Measurements from ENCODE around the gene AMZ1. TPM values are rescaled to one million over a fixed set of nuclear protein-coding genes. Genes with fewer than 3 reads are reported as not detected.

AMZ1 gene
- polyA plus RNA-seq, 2 donors, result 0.10 to 0.11 TPM

DNA sequence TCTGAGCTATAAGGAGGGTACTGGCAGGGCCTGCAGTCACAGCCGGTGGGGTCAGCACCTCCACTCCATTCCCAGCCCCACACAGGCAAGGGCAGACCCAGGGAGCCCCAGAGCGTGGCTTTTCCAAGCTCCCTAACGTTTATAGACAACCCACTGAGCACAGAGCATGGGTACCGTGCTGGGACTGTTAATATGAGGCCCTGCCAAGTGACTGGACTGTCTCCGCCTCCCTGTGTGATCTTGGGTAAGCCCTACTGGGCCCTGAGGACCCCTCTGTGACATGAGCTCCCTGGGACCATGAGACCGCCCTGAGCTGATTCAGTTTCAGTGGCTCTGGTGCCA, 43.8 kb upstream of the AMZ1 start:
- WGBS, 2 donors, result 82 to 84% methylated on average over 6 of the region's 6 CpGs
- Histone ChIP-seq H3K27me3 (ENCODE audit: control insufficient read depth in 1 of 2, insufficient read depth in 2 of 2, low read length in 2 of 2) (no peaks in the 10 kb centered on the region), H3K36me3 (ENCODE audit: control insufficient read depth in 2 of 2, insufficient read depth in 2 of 2, low read length in 1 of 2) (peaks cover 0 to 6% of the 10 kb centered on the region in 2 donors), H3K9me3 (ENCODE audit: control insufficient read depth in 2 of 2, insufficient read depth in 1 of 2, low read depth in 1 of 2, low read length in 1 of 2) (peaks cover 0 to 2% of the 10 kb centered on the region in 2 donors), H3K4me1 (ENCODE audit: control insufficient read depth in 2 of 2, insufficient read depth in 2 of 2, low read length in 1 of 2) (peaks cover 13 to 25% of the 10 kb centered on the region in 2 donors), H3K4me3 (ENCODE audit: low read depth in 1 of 2, low read length in 2 of 2) (no peak overlapping the region), H3K27ac (ENCODE audit: low read depth in 2 of 2, low read length in 1 of 2) (no peak overlapping the region)

- peaks cover 0 to 6% of the 10 kb centered on the region in 2 donors for H3K36me3 ChIP-seq (ENCODE audit: control insufficient read depth in 2 of 2, insufficient read depth in 2 of 2, low read length in 1 of 2)
- H3K27me3 ChIP-seq (ENCODE audit: control insufficient read depth in 1 of 2, insufficient read depth in 2 of 2, low read length in 2 of 2), result no peaks in the 10 kb centered on the region
- peaks cover 0 to 2% of the 10 kb centered on the region in 2 donors for H3K9me3 ChIP-seq (ENCODE audit: control insufficient read depth in 2 of 2, insufficient read depth in 1 of 2, low read depth in 1 of 2, low read length in 1 of 2)
- H3K4me3 ChIP-seq (ENCODE audit: low read depth in 1 of 2, low read length in 2 of 2), result no peak overlapping the region
- H3K4me1 ChIP-seq (ENCODE audit: control insufficient read depth in 2 of 2, insufficient read depth in 2 of 2, low read length in 1 of 2), result peaks cover 13 to 25% of the 10 kb centered on the region in 2 donors
- no peak overlapping the region for H3K27ac ChIP-seq (ENCODE audit: low read depth in 2 of 2, low read length in 1 of 2)
- 73 to 84% methylated on average over 18 of the region's 18 CpGs for WGBS, 2 donors
Measured at GRCh38 chr7:2644562-2645273, 43.3 kb upstream of the AMZ1 start.

- Histone ChIP-seq H3K4me1 (ENCODE audit: control insufficient read depth in 2 of 2, insufficient read depth in 2 of 2, low read length in 1 of 2) (peaks cover 13 to 23% of the 10 kb centered on the region in 2 donors), H3K36me3 (ENCODE audit: control insufficient read depth in 2 of 2, insufficient read depth in 2 of 2, low read length in 1 of 2) (peaks cover 0 to 6% of the 10 kb centered on the region in 2 donors), H3K27me3 (ENCODE audit: control insufficient read depth in 1 of 2, insufficient read depth in 2 of 2, low read length in 2 of 2) (no peaks in the 10 kb centered on the region), H3K4me3 (ENCODE audit: low read depth in 1 of 2, low read length in 2 of 2) (no peak overlapping the region), H3K9me3 (ENCODE audit: control insufficient read depth in 2 of 2, insufficient read depth in 1 of 2, low read depth in 1 of 2, low read length in 1 of 2) (peaks cover 0 to 2% of the 10 kb centered on the region in 2 donors), H3K27ac (ENCODE audit: low read depth in 2 of 2, low read length in 1 of 2) (no peak overlapping the region)
- 65 to 69% methylated on average over 14 of the region's 14 CpGs for WGBS, 2 donors
Measured at GRCh38 chr7:2645274-2645868, 42.6 kb upstream of the AMZ1 start.

DNA sequence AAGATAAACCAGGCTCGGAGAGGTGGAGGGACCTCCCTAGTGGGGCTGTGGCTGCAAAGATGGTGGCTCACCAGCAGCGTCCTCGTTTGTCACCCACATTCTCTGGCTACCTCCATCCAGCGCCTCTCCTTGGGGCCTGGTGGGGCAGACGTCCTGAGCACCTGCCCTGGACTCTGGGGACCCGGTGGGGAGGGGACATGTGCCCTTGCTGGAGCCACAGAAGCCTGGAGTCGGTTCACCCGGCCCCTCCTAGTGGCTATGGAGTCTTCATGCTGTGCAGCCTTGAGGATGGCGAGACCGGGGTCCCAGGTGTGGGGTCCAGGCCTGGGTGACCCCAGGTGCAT, 41.7 kb upstream of the AMZ1 start:
- Histone ChIP-seq H3K27ac (ENCODE audit: low read depth in 2 of 2, low read length in 1 of 2) (no peak overlapping the region), H3K9me3 (ENCODE audit: control insufficient read depth in 2 of 2, insufficient read depth in 1 of 2, low read depth in 1 of 2, low read length in 1 of 2) (peaks cover 0 to 2% of the 10 kb centered on the region in 2 donors), H3K27me3 (ENCODE audit: control insufficient read depth in 1 of 2, insufficient read depth in 2 of 2, low read length in 2 of 2) (no peaks in the 10 kb centered on the region), H3K4me3 (ENCODE audit: low read depth in 1 of 2, low read length in 2 of 2) (no peak overlapping the region), H3K36me3 (ENCODE audit: control insufficient read depth in 2 of 2, insufficient read depth in 2 of 2, low read length in 1 of 2) (peaks cover 0 to 6% of the 10 kb centered on the region in 2 donors), H3K4me1 (ENCODE audit: control insufficient read depth in 2 of 2, insufficient read depth in 2 of 2, low read length in 1 of 2) (peaks cover 5 to 15% of the 10 kb centered on the region in 2 donors)
- 87 to 91% methylated on average over 10 of the region's 10 CpGs for WGBS, 2 donors

DNA sequence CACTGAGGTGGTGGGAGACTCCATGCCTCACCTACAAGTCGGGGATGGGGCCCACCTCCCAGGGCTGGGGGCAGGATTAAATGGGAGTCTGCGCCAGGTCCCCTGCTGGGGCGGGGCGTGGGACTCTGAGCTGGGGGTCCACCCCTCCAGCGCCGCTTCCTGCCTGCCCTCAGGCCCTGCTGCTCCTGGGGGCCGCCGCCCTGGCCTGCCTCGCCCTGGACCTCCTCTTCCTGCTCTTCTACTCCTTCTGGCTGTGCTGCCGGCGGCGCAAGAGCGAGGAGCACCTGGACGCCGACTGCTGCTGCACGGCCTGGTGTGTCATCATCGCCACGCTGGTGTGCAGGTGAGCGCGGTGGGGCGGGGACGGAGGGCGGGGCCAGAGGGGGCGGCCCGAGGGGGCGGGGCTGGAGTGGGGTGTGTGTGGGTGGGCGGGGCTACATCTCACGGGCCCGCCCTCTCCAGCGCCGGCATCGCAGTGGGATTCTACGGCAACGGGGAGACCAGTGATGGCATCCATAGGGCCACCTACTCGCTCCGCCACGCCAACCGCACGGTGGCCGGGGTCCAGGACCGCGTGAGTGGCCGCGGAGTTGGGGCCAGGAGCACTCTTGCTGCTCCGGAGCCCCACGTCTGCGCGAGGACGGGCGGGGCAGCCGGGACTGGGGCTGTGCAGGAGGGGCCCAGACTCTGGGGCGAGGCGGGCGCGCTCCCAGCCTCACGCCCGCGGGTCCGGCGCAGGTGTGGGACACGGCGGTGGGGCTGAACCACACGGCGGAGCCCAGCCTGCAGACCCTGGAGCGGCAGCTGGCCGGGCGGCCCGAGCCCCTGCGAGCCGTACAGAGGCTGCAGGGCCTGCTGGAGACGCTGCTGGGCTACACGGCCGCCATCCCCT, 41.1 kb upstream of the AMZ1 start:
- H3K9me3 ChIP-seq (ENCODE audit: control insufficient read depth in 2 of 2, insufficient read depth in 1 of 2, low read depth in 1 of 2, low read length in 1 of 2), result peaks cover 0 to 2% of the 10 kb centered on the region in 2 donors
- no peak overlapping the region for H3K4me3 ChIP-seq (ENCODE audit: low read depth in 1 of 2, low read length in 2 of 2)
- WGBS, 2 donors, result 88 to 89% methylated on average over 56 to 73 of the region's 73 CpGs
- H3K27ac ChIP-seq (ENCODE audit: low read depth in 2 of 2, low read length in 1 of 2), result no peak overlapping the region
- peaks cover 0 to 8% of the 10 kb centered on the region in 2 donors for H3K36me3 ChIP-seq (ENCODE audit: control insufficient read depth in 2 of 2, insufficient read depth in 2 of 2, low read length in 1 of 2)
- H3K4me1 ChIP-seq (ENCODE audit: control insufficient read depth in 2 of 2, insufficient read depth in 2 of 2, low read length in 1 of 2), result peaks cover 3 to 12% of the 10 kb centered on the region in 2 donors
- no peaks in the 10 kb centered on the region for H3K27me3 ChIP-seq (ENCODE audit: control insufficient read depth in 1 of 2, insufficient read depth in 2 of 2, low read length in 2 of 2)

DNA sequence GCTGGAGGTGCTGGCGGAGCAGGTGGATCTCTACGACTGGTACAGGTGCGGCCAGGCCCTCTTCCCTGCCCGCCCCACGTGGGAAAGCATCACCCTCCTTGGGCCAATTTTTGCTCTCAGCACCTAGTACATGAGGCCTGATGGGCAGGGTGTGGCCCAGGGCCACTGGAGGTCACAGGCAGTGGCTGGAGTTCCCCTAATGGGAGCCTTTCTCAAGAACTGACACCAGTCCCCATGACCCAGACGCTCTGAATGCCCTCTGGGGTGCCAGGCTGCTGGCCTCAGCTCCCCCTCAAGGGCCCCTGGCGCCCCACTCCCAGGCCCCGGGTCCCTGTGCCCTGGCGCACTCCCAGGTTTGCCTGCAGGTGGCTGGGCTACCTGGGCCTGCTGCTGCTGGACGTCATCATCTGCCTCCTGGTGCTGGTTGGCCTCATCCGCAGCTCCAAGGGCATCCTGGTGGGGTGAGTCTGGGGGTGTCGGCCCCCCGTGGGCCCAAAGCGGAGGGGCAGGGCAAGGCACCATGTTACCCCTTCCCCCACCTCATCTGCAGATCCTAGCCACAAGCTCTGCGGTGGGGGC, 40.3 kb upstream of the AMZ1 start:
- H3K4me1 ChIP-seq (ENCODE audit: control insufficient read depth in 2 of 2, insufficient read depth in 2 of 2, low read length in 1 of 2), result peaks cover 3 to 12% of the 10 kb centered on the region in 2 donors
- H3K4me3 ChIP-seq (ENCODE audit: low read depth in 1 of 2, low read length in 2 of 2), result no peak overlapping the region
- peaks cover 0 to 2% of the 10 kb centered on the region in 2 donors for H3K9me3 ChIP-seq (ENCODE audit: control insufficient read depth in 2 of 2, insufficient read depth in 1 of 2, low read depth in 1 of 2, low read length in 1 of 2)
- H3K27me3 ChIP-seq (ENCODE audit: control insufficient read depth in 1 of 2, insufficient read depth in 2 of 2, low read length in 2 of 2), result no peaks in the 10 kb centered on the region
- 90 to 91% methylated on average over 15 of the region's 15 CpGs for WGBS, 2 donors
- peaks cover 0 to 9% of the 10 kb centered on the region in 2 donors for H3K36me3 ChIP-seq (ENCODE audit: control insufficient read depth in 2 of 2, insufficient read depth in 2 of 2, low read length in 1 of 2)
- no peak overlapping the region for H3K27ac ChIP-seq (ENCODE audit: low read depth in 2 of 2, low read length in 1 of 2)

- H3K4me3 ChIP-seq (ENCODE audit: low read depth in 1 of 2, low read length in 2 of 2), result no peak overlapping the region
- H3K36me3 ChIP-seq (ENCODE audit: control insufficient read depth in 2 of 2, insufficient read depth in 2 of 2, low read length in 1 of 2), result peaks cover 0 to 9% of the 10 kb centered on the region in 2 donors
- H3K27me3 ChIP-seq (ENCODE audit: control insufficient read depth in 1 of 2, insufficient read depth in 2 of 2, low read length in 2 of 2), result no peaks in the 10 kb centered on the region
- 86 to 90% methylated on average over 16 to 18 of the region's 18 CpGs for WGBS, 2 donors
- H3K4me1 ChIP-seq (ENCODE audit: control insufficient read depth in 2 of 2, insufficient read depth in 2 of 2, low read length in 1 of 2), result peaks cover 0 to 3% of the 10 kb centered on the region in 2 donors
- H3K27ac ChIP-seq (ENCODE audit: low read depth in 2 of 2, low read length in 1 of 2), result no peak overlapping the region
- no peaks in the 10 kb centered on the region for H3K9me3 ChIP-seq (ENCODE audit: control insufficient read depth in 2 of 2, insufficient read depth in 1 of 2, low read depth in 1 of 2, low read length in 1 of 2)
Measured at GRCh38 chr7:2649139-2649838, 38.7 kb upstream of the AMZ1 start.

DNA sequence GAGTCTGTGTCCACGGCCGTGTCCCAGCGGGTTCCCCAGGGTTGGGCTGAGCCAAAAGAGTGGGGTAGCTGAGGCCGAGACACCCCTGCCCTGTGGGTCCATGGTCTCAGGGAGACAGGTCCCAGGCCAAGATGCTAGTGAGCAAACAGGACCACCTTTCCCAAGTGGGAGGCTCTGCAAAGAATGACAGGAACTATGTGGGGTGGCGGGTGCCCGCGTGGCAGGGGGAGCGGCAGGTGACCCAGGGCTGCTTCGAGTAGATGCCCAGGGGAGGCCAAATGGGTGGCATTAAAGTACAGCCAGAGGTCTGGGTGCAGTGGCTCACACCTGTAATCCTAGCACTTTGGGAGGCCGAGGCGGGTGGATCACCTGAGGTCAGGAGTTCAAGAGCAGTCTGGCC, 38.0 kb upstream of the AMZ1 start:
- WGBS, 2 donors, result 89 to 95% methylated on average over 11 of the region's 11 CpGs
- Histone ChIP-seq H3K4me1 (ENCODE audit: control insufficient read depth in 2 of 2, insufficient read depth in 2 of 2, low read length in 1 of 2) (no peaks in the 10 kb centered on the region), H3K9me3 (ENCODE audit: control insufficient read depth in 2 of 2, insufficient read depth in 1 of 2, low read depth in 1 of 2, low read length in 1 of 2) (no peaks in the 10 kb centered on the region), H3K36me3 (ENCODE audit: control insufficient read depth in 2 of 2, insufficient read depth in 2 of 2, low read length in 1 of 2) (peaks cover 0 to 9% of the 10 kb centered on the region in 2 donors), H3K4me3 (ENCODE audit: low read depth in 1 of 2, low read length in 2 of 2) (no peak overlapping the region), H3K27ac (ENCODE audit: low read depth in 2 of 2, low read length in 1 of 2) (no peak overlapping the region), H3K27me3 (ENCODE audit: control insufficient read depth in 1 of 2, insufficient read depth in 2 of 2, low read length in 2 of 2) (no peaks in the 10 kb centered on the region)

DNA sequence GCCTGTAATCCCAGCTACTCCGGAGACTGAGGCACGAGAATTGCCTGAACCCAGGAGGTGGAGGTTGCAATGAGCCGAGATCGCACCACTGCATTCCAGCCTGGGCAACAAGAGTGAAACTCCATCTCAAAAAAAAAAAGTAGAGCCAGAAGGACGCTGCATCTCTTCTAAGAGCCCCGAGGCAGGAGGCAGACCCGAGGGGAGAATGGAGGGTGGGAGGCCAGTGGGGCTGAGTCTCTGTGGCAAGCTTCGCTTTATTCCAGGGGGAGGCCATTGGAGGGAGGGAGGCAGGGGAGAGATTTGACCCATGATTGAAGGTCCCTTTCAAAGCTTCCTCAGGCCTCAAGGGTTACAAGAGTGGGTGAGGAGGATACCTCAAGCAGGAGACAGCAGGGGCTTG, 37.6 kb upstream of the AMZ1 start:
- no peaks in the 10 kb centered on the region for H3K9me3 ChIP-seq (ENCODE audit: control insufficient read depth in 2 of 2, insufficient read depth in 1 of 2, low read depth in 1 of 2, low read length in 1 of 2)
- no peaks in the 10 kb centered on the region for H3K4me1 ChIP-seq (ENCODE audit: control insufficient read depth in 2 of 2, insufficient read depth in 2 of 2, low read length in 1 of 2)
- H3K27me3 ChIP-seq (ENCODE audit: control insufficient read depth in 1 of 2, insufficient read depth in 2 of 2, low read length in 2 of 2), result no peaks in the 10 kb centered on the region
- peaks cover 0 to 9% of the 10 kb centered on the region in 2 donors for H3K36me3 ChIP-seq (ENCODE audit: control insufficient read depth in 2 of 2, insufficient read depth in 2 of 2, low read length in 1 of 2)
- no peak overlapping the region for H3K4me3 ChIP-seq (ENCODE audit: low read depth in 1 of 2, low read length in 2 of 2)
- H3K27ac ChIP-seq (ENCODE audit: low read depth in 2 of 2, low read length in 1 of 2), result no peak overlapping the region
- 69 to 89% methylated on average over 8 of the region's 8 CpGs for WGBS, 2 donors

Measured in esophagus (tissue), 2 donors.